ENCODE measurements around the gene IDUA. TPM values are rescaled to one million over a fixed set of nuclear protein-coding genes. Genes with fewer than 3 reads are reported as not detected.

IDUA gene
- total and polyA plus RNA-seq, 12 donors: 4.6 to 13.3 (median 8.7) TPM

GRCh38 chr4:970046-970745, 16.6 kb upstream of the IDUA start:
- 93 to 94% methylated on average over 25 of the region's 25 CpGs for WGBS, 2 donors
- TF ChIP-seq CTCF (IDR thresholded peaks at IDR 0.05): no peak
- DNase-seq: no peak
- Histone ChIP-seq H3K27ac (no peak overlapping the region), H3K4me1 (peaks cover 9 to 37% (median 24%) of the 10 kb centered on the region in 9 donors), H3K36me3 (peaks cover 0 to 19% (median 9%) of the 10 kb centered on the region in 9 donors), H3K27me3 (peaks cover 0 to 10% (median 0%) of the 10 kb centered on the region in 7 donors), H3K4me3 (no peak overlapping the region), H3K9me3 (no peaks in the 10 kb centered on the region)
- intact Hi-C loops (cut with DNase I): loop anchor here in 1 of 10 donors (5.0 kb wide), 1 partner anchor 33 kb away; no protein-coding TSS in a partner anchor
- ATAC-seq: no peak

GRCh38 chr4:970854-971520, 15.9 kb upstream of the IDUA start:
- H3K4me1 ChIP-seq: peaks cover 9 to 37% (median 24%) of the 10 kb centered on the region in 9 donors
- no peak overlapping the region for H3K27ac ChIP-seq
- intact Hi-C loops (cut with DNase I): loop anchor here in 1 of 10 donors (5.0 kb wide), 1 partner anchor 34 kb away; no protein-coding TSS in a partner anchor
- ATAC-seq (no peak), DNase-seq (no peak)
- H3K27me3 ChIP-seq: peaks cover 0 to 10% (median 0%) of the 10 kb centered on the region in 7 donors
- H3K36me3 ChIP-seq: peaks cover 0 to 11% (median 1%) of the 10 kb centered on the region in 9 donors
- no peak for TF ChIP-seq CTCF (IDR thresholded peaks at IDR 0.05)
- 85 to 87% methylated on average over 17 of the region's 17 CpGs for WGBS, 2 donors
- no peak overlapping the region for H3K4me3 ChIP-seq
- no peaks in the 10 kb centered on the region for H3K9me3 ChIP-seq

- H3K36me3 ChIP-seq: peaks cover 0 to 2% (median 0%) of the 10 kb centered on the region in 9 donors
- H3K27ac ChIP-seq: no peak overlapping the region
- ATAC-seq: no peak
- intact Hi-C loops (cut with DNase I): loop anchor here in 1 of 10 donors (5.0 kb wide), 1 partner anchor 35 kb away; no protein-coding TSS in a partner anchor
- no peaks in the 10 kb centered on the region for H3K9me3 ChIP-seq
- DNase-seq: no peak
- TF ChIP-seq CTCF (IDR thresholded peaks at IDR 0.05): no peak
- H3K27me3 ChIP-seq: peaks cover 0 to 10% (median 0%) of the 10 kb centered on the region in 7 donors
- peak overlapping the region in 9 of 10 donors; percentile 70 to 91 (median 81) for H3K4me3 ChIP-seq
- peaks cover 9 to 37% (median 24%) of the 10 kb centered on the region in 9 donors for H3K4me1 ChIP-seq
- 72 to 73% methylated on average over 24 of the region's 24 CpGs for WGBS, 2 donors
Measured at GRCh38 chr4:971666-972500, 15.0 kb upstream of the IDUA start.
